Gastrocnemius medialis (tissue), 4 donors: ENCODE data around the gene RERE. TPM values are rescaled to one million over a fixed set of nuclear protein-coding genes. Genes with fewer than 3 reads are reported as not detected.
A peak's percentile ranks its signal among the peaks of the same experiment; 100 is the strongest.

Experiments used
- ATAC-seq, 2 donors: fragments of 150-250 bp; one replicate each; pipeline ENCODE4 v1.9.1; 2016
- DNase-seq, 2 donors: peaks; one replicate each; pipeline ENCODE4 v3.0.0-alpha.2; 2019
- H3K27ac ChIP-seq, 4 donors: fragments of 200-600 bp; sonication (generic); 1 replicate in 1 of 4; 2 replicates in 3 of 4; pipeline ENCODE4 v1.5.1; 2016 to 2018; ENCODE audit warnings: mild to moderate bottlenecking in 2 of 4, moderate library complexity in 1 of 4
- H3K27me3 ChIP-seq, 3 donors: fragments of 200-600 bp; sonication (generic) in 2 of 3; 1 replicate in 1 of 3; 2 replicates in 2 of 3; pipeline versions ENCODE4 v1.5.1 to v1.6.0; 2016 to 2019; ENCODE audit warnings: mild to moderate bottlenecking in 1 of 3, moderate library complexity in 1 of 3
- H3K36me3 ChIP-seq, 2 donors: fragments of 200-600 bp; sonication (generic) in 1 of 2; one replicate each; pipeline ENCODE4 v1.5.1; 2017 to 2018
- H3K4me1 ChIP-seq, 2 donors: fragments of 200-600 bp; sonication (generic) in 1 of 2; one replicate each; pipeline ENCODE4 v1.5.1; 2016 to 2017; ENCODE audit warnings: mild to moderate bottlenecking in 2 of 2
- H3K4me3 ChIP-seq, 4 donors: fragments of 200-600 bp; sonication (generic) in 3 of 4; 1 replicate in 1 of 4; 2 replicates in 3 of 4; pipeline ENCODE4 v1.5.1; 2016 to 2019; ENCODE audit warnings: mild to moderate bottlenecking in 2 of 4
- H3K9me3 ChIP-seq, 3 donors: fragments of 200-600 bp; sonication (generic) in 2 of 3; 1 replicate in 1 of 3; 2 replicates in 2 of 3; pipeline ENCODE4 v1.5.1; 2016 to 2019
- POLR2A ChIP-seq, 2 donors: fragments of 450-650 bp; IDR thresholded peaks; one replicate each; pipeline ENCODE4 v1.6.1; 2017; ENCODE audit warnings: antibody characterized with exemption in 2 of 2, mild to moderate bottlenecking in 2 of 2, moderate library complexity in 2 of 2
- in situ Hi-C, 4 donors: fragments of 200-750 bp; cut with MboI; loops; one replicate each; pipeline versions ENCODE4 v1.15.0 to v1.8.0; 2017; ENCODE audit warnings: low sequenced_read_pairs in 4 of 4
- intact Hi-C: fragments of 100-400 bp; cut with DNase I; formaldehyde crosslinking; loops from one replicate; pipeline ENCODE4 v1.15.1; 2023; ENCODE audit warnings: low total_unique reads
- total RNA-seq, 4 donors: library from RNA; depleted of rRNA; stranded (reverse); fragments of >200 nt; gene quantifications; one replicate each; pipeline versions ENCODE4 v1.1.0 to v1.2.3, GENCODE V29; 2016
- TF ChIP-seq, protein P1 (sequence below), 5 experiments: fragments of 450-650 bp in 3 of 5; fragments of 200-600 bp in 2 of 5; sonication (generic) in 2 of 5; IDR thresholded peaks in 4 of 5; conservative IDR thresholded peaks in 1 of 5; 1 replicate in 4 of 5; 2 replicates in 1 of 5; pipeline ENCODE4 v1.5.1; 2016 to 2019; ENCODE audit warnings: antibody characterized with exemption in 5 of 5, mild to moderate bottlenecking in 3 of 5, moderate library complexity in 3 of 5

The RERE gene
- total RNA-seq, 4 donors from 2014 or later = 60.8 to 106 (median 102) TPM

- Histone ChIP-seq H3K27ac (no peak overlapping the region), H3K4me3 (no peak overlapping the region), H3K27me3 (no peaks in the 10 kb centered on the region), H3K4me1 (peaks cover 22 to 34% of the 10 kb centered on the region in 2 donors), H3K36me3 (no peaks in the 10 kb centered on the region), H3K9me3 (no peaks in the 10 kb centered on the region)
- no peak for TF ChIP-seq POLR2A (IDR thresholded peaks at IDR 0.05)
- TF ChIP-seq, protein P1, sequence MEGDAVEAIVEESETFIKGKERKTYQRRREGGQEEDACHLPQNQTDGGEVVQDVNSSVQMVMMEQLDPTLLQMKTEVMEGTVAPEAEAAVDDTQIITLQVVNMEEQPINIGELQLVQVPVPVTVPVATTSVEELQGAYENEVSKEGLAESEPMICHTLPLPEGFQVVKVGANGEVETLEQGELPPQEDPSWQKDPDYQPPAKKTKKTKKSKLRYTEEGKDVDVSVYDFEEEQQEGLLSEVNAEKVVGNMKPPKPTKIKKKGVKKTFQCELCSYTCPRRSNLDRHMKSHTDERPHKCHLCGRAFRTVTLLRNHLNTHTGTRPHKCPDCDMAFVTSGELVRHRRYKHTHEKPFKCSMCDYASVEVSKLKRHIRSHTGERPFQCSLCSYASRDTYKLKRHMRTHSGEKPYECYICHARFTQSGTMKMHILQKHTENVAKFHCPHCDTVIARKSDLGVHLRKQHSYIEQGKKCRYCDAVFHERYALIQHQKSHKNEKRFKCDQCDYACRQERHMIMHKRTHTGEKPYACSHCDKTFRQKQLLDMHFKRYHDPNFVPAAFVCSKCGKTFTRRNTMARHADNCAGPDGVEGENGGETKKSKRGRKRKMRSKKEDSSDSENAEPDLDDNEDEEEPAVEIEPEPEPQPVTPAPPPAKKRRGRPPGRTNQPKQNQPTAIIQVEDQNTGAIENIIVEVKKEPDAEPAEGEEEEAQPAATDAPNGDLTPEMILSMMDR (IDR thresholded peaks at IDR 0.05 in 4 of 5, conservative IDR thresholded peaks at IDR 0.05 in 1 of 5) = no peak
- ATAC-seq (no peak), DNase-seq (no peak)
- in situ Hi-C loops (loop anchor here in 1 of 4 donors (10.0 to 25.0 kb wide), 2 partner anchors 131 to 141 kb away; no protein-coding TSS in a partner anchor), intact Hi-C loops (no loop called here)
Observed at GRCh38 chr1:8706291-8706690, 111.1 kb downstream of the RERE start.

DNA sequence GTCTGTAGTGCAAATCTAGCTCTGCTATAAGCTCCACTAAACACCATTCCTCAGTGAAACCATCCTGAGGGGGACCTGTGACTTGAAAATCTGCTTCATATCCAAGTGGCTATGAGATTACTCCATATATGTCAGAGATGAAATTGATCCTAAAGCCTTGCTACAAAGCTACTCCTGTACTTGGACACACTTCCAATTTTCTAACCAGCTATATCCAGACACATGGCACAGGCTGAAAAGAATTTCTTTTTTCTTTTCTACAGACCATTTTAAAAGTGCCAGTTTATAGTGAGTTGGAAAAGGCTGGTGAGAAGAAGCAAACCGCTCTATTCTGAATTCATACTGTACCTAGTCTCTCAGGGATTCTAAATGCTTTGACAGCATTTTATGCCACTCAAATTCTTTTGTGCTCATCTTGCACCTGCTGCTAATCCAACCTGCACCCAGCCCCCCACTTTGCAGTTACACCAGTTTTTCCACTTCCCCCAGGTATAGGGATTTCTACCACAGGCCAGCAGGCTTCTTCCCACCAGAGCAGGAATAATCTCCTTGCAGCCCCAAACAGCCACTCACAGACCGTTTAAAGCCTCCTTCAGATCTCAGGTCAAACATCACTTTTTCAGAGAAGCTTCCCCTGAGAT is 112.5 kb downstream of the RERE start:
- ATAC-seq (no peak), DNase-seq (no peak)
- H3K27ac ChIP-seq = no peak overlapping the region
- TF ChIP-seq POLR2A (IDR thresholded peaks at IDR 0.05) = no peak
- TF ChIP-seq, protein P1 (IDR thresholded peaks at IDR 0.05 in 4 of 5, conservative IDR thresholded peaks at IDR 0.05 in 1 of 5) = no peak
- no peaks in the 10 kb centered on the region for H3K36me3 ChIP-seq
- intact Hi-C loops = loop anchor here (5.0 kb wide), 1 partner anchor 333 kb away; no protein-coding TSS in a partner anchor
- H3K9me3 ChIP-seq = no peaks in the 10 kb centered on the region
- no peaks in the 10 kb centered on the region for H3K27me3 ChIP-seq
- H3K4me3 ChIP-seq = no peak overlapping the region
- H3K4me1 ChIP-seq = peaks cover 33 to 47% of the 10 kb centered on the region in 2 donors
- in situ Hi-C loops = loop anchor here in 1 of 4 donors (10.0 to 25.0 kb wide), 2 partner anchors 132 to 140 kb away; no protein-coding TSS in a partner anchor

DNA sequence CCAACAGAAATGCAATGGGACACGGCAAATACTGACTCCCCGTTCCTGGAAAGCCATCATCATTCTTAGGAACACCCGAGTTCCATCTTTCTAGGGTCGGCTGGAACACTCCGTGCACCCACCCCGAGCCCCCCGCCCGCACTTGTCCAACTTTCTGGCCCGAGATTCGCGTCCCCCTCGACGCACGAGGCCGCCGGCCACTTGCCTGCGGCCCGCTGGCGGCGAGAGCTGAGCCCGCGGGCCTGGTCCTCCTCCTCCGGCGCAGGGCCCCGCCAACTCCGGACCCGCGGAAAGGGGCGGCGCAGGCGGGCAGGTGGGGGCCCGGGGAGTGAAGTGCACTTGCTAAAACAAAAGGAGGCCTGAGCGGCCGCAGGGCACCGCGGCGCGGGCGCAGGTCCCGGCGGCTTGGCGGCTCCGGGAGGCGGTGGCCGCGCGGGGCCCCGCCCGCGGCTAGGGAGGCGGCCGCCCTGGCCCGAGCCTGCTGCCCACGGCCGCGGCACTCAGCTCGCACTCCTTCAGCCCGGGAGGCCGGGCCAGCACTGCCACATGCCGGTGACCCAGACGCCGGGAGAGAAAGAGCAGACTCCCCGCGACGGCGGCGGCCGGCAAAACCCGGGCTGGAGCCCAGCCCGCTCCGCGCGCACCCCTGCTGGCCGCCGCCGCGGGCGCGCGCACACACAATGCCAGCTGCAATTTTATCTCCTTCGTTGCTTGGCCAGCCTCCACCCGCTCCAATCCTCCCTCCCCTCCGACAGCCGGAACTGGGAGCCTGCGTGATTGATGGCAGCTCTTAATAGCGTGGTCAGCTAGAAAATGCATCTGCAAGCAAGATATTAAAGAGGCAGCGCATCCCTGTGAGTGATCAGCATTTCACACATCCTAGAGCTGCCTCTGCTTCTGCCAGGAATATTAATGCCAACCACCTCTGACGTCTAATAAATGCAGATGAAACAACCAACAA is 114.3 kb downstream of the RERE start:
- Histone ChIP-seq H3K4me1 (peaks cover 47 to 58% of the 10 kb centered on the region in 2 donors), H3K4me3 (peak overlapping the region; percentile 62 to 70 (median 66)), H3K27ac (peak overlapping the region; percentile 85 to 92 (median 88)), H3K27me3 (no peaks in the 10 kb centered on the region), H3K36me3 (no peaks in the 10 kb centered on the region), H3K9me3 (no peaks in the 10 kb centered on the region)
- DNase-seq (peak; percentile 85 to 92), ATAC-seq (peak; percentile 85)
- TF ChIP-seq, protein P1 (IDR thresholded peaks at IDR 0.05 in 4 of 5, conservative IDR thresholded peaks at IDR 0.05 in 1 of 5) = peak in 3 of 5 experiments; percentile 27 to 59 (median 32)
- TF ChIP-seq POLR2A (IDR thresholded peaks at IDR 0.05) = peak; percentile 87
- in situ Hi-C loops (loop anchor here in 1 of 4 donors (10.0 to 25.0 kb wide), 2 partner anchors 134 to 138 kb away; no protein-coding TSS in a partner anchor), intact Hi-C loops (loop anchor here (2.0 to 5.0 kb wide), 2 partner anchors 42 to 331 kb away; no protein-coding TSS in a partner anchor)

DNA sequence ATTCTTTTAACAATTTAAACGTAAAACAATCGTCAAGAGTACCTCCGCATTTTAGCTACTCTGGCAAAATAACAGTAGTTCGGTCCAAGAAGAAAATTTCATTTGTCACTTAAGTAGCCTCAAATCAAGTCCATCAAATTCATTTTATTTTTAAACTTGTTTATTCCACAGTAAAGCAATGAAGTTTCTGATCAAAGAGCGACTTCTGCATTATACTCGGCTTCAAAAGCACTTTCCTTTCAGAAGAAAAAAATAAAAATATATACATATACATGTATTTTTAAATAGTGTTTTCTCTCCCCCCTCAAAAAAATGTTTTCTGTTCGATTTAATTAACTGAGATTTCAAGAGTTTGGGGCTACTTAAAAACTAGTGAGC is 115.0 kb downstream of the RERE start:
- TF ChIP-seq POLR2A (IDR thresholded peaks at IDR 0.05) = no peak
- TF ChIP-seq, protein P1 (IDR thresholded peaks at IDR 0.05 in 4 of 5, conservative IDR thresholded peaks at IDR 0.05 in 1 of 5) = no peak
- intact Hi-C loops = loop anchor here (2.0 to 5.0 kb wide), 2 partner anchors 42 to 330 kb away; no protein-coding TSS in a partner anchor
- DNase-seq (no peak), ATAC-seq (no peak)
- peak overlapping the region; percentile 62 to 70 (median 66) for H3K4me3 ChIP-seq
- H3K27me3 ChIP-seq = no peaks in the 10 kb centered on the region
- no peaks in the 10 kb centered on the region for H3K36me3 ChIP-seq
- H3K27ac ChIP-seq = peak overlapping the region; percentile 85 to 92 (median 88)
- in situ Hi-C loops = loop anchor here in 1 of 4 donors (10.0 to 25.0 kb wide), 2 partner anchors 135 to 138 kb away; no protein-coding TSS in a partner anchor
- peaks cover 47 to 54% of the 10 kb centered on the region in 2 donors for H3K4me1 ChIP-seq
- no peaks in the 10 kb centered on the region for H3K9me3 ChIP-seq
